Muscle of back (tissue), 11 donors: ENCODE data around the gene PDK1. TPM values are rescaled to one million over a fixed set of nuclear protein-coding genes. Genes with fewer than 3 reads are reported as not detected.
"Not testable (repeated sequence)": the region's sequence is repeated elsewhere in the genome, so short reads cannot be mapped to it uniquely, and the experiment has no call there.

Experiments
- DNase-seq, 3 donors: peaks; one replicate each; pipeline versions ENCODE4 v3.0.0 to v3.0.0-alpha.2; 2013
- polyA plus RNA-seq, 10 donors: library from polyadenylated mRNA; unstranded; fragments of 120-200 nt; gene quantifications; one replicate each; pipeline ENCODE4 v1.2.1, GENCODE V29; 2013; ENCODE audit not compliant: insufficient read length in 10 of 10

The PDK1 gene
- polyA plus RNA-seq, 10 donors = 10.2 to 42.3 (median 23.3) TPM

DNA sequence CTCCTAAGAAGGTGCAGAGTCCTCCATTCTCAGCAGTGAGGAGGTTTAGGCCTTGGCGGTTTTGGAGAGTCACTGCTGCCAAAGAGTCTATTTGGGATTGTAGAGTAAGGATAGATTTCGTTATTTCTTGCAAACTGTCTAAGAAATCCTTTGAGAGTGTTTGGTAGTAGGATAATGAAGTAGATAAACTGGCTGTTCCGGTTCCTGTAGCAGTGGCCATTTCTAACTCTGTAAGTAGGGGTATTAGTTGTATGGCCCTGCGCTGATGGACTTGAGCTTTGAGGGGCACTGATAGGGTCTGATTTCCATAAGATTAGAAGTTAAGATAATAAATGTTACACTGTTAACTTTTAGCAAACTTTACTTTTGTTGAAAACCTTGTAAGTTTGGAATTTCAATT lies 35.5 kb downstream of the PDK1 start:
- not testable (repeated sequence) for DNase-seq

DNA sequence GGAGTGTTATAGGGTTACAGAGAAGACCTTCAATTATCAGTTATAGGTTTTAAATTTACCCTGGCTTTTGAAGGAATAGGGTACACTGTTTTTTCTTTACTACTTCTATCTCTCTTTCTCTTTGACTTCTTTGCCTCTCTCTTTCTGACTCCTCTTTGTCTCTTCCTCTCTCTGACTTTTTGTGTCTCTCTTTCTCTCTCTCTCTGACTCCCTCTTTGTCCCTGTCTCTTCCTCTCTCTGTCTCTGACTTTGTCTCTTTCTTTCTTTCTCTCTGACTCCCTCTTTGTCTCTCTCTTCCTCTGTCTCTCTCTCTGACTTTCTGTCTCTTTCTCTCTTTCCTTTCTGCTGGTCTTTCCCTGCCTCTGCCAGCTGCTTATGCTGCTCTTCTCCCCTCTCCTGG lies 36.3 kb downstream of the PDK1 start:
- DNase-seq = not testable (repeated sequence)

DNA sequence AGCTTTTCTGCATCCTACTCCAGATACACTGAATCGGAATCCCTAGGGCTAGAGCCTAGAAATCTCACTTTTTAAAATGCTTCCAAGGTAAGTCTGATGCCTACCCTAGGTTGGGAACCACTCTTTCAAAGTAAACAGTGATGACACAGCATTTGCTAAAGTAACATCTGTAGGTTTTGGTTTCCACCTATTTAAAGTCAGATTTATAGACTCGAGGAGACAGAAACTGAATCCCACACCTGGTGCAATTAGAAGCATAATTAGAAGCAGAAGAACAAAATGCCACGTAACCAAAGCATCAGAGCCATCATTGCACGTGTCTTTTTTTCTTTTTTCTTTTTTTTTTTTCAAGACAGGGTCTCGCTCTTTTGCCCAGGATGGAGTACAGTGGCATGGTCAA lies 40.9 kb downstream of the PDK1 start:
- DNase-seq = no peak

DNA sequence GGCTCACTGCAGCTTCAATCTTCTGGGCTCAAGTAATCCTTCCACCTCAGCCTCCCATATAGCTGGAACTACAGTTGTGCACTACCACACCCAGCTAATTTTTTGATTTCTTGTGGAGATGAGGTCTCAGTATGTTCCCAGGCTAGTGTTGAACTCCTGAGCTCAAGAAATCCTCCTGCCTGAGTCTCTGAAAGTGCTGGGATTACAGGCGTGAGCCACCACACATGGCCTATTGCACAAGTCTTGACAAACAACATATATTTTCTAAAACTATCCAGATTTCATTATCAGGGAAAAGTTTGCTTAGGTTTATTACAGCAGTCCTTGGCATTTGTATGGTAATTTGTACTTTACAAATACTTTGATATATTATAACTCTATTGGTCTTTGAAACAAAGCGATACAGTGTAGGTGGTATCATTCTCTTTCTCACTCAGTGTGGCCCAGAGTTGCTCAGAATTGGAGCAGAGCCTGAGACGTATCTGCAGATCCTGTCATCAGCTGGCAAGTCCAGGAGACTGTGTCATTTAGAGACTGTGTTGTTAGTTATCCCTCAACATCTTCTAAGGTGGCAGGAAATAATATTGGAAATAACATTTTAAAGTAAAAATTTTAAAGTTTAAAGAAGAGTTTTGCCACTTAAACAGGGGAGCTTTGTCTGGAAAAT lies 41.4 kb downstream of the PDK1 start:
- DNase-seq = no peak

DNA sequence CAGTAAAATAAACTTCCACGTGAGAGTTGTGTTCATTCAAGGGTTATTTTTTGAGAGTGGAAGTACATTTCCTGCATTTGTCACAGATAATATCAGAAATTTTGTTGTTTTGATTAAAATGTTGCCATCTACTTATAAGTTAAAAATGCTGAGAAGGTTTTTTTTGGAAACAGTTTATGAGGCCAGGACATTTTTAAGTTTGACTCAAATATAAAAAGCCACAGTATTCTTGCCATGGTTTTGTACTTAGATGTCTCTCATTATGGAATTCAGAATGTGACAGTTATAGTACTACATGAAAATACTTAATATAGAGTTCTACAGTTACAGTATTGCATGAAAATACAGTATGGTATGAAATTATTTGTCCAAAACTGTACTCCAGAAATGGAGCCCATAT lies 44.1 kb downstream of the PDK1 start:
- DNase-seq = no peak

DNA sequence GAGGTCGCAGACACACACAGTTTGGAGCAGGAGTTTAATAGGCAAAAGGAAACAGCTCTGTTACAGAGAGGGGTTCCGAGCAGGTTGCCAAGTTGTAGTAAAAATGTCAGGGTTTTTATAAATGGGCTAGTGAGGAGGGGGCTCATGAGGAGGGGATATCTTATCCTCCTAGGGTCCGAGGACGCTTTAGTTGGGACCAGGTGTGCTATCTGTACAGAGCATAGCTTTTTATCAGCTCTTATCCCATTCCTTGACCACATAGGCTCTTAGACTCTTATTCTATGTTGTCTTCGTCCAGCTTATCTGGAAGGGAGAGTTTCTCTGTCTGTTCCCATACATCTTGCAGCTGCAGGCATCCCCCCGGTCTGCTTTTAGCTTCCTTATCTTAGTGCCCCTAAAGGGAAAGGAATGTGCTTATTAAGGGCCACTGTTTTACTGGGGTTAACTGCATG lies 44.7 kb downstream of the PDK1 start:
- no peak for DNase-seq

DNA sequence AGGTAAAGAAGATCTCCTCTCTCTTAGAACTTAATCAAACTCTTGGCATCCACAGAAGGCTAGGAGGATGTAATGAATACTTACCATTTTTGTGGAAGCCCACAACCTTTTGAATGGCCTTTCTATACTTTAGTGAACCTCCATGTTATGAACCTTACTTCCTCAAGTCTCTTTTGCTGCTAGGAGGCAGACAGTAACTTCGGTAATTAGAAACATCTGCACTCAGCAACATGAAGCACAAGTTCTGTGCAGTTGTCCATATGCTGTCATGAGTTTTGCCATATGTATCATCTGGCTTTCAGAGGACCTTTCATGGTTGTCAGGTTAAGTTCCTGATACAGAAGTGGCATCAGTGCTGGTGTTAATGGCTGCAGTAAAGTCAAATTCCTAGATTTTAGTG lies 50.4 kb downstream of the PDK1 start:
- DNase-seq = peak in 2 of 3 donors; percentile 8 to 30

DNA sequence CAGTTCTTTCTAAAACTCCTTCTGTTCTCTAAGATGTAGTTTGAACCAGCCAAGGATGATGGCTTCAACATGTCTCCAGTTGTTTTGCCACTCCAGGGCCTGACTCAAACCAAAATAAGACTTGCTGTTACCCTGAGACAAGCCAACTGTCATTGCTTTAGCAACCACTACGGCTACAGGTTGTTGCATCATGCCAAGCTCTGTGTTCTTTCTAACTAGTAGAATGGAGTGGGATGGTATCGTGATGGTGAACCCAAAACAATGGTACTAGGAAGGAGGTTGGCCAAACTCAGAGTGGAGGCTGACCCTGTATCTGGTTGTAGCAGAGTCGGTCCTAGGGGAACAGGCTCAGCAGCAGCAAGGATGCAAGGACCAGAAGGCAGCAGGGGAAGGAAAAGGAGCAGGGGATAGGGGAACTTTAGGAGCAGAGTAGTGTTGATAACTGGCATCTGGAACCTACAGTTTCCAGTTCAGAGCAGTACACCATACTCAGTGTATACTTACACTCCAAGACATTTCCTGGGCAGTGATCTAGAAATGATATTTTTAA lies 51.6 kb downstream of the PDK1 start:
- no peak for DNase-seq

DNA sequence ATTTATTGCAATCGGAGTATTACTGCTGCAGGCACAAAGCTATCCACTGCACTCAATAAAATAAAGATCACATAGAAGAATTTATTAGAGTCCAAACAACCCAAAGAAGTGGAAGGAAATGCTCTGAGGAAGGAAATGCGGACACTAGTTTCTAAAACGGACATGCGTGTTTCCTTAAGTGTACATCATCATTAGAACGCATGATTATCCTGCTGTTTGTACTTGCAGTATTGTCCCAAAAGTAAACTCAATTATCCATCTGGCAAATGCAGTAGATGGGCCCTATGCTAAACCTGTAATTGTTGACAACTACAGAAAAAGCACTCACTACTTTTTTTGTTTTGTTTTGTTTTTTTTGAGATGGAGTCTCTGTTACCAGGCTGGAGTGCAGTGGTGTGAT lies 53.6 kb downstream of the PDK1 start:
- DNase-seq = no peak

DNA sequence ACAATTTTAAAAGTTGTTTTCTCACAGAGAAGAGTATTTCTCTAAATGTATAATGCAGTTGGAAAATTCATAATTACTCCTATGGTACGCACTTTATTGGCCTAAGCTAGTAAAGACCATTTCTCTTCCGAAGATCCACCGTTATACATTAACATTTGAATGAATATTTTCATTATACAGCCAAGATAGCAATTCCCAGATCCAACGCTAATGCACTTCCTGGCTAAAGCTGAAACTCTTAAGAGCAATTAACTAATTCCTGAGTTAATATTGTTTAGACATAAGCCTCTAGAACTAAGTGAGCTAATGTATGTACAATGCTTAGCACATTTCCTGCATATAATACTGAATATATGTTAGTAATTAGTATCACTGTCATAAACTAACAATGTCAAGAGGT lies 56.2 kb downstream of the PDK1 start:
- no peak for DNase-seq

DNA sequence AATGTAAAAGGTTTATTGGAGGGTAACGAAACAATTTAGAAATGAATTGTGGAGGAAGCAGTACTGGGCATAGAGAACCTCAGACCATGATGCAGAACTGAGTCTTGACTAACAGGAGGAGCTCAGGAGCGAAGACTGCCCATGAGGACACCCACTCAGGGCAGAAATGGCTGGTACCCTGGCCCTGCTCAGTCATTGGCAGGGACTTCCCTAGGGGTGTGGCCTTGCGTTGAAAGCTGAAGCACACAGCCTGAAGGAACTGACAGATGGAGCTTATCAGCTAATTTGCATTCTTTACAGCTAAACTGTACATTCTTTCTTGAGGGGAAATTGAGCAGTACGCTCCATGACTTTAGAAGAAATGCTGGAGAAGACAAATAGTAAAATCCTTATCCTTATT lies 57.1 kb downstream of the PDK1 start:
- peak in 2 of 3 donors; percentile 12 to 15 for DNase-seq

DNA sequence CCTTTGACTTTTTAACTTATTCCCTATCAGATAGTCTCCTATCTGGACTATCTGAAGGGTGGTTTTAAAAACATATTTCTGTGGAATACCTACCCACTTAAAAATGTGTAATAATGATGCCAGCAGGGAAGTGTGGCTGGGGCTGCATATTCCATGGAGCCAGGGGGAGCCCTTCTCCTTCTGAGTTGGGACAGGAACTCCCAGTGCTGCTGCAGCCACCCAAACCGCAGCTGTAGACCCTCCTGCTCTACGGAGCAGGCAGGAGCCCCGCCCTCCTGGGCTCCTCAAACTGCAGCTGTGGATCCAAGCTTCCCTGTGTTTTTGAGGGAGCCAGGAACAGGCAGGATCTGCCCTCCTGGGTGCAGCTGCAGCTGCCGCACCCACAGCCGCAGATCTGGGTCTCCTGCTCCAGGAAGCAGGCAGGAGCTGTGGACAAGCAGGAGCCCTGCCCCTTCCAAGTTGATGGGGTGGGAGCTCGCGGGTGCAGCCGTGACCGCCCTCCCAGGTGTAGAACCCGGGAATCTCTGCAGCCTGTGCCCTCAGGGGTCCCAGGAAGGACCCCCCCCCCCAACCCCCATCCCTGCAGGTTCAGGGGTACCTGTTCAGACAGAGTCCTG lies 57.8 kb downstream of the PDK1 start:
- DNase-seq = peak in 1 of 3 donors; percentile 14

DNA sequence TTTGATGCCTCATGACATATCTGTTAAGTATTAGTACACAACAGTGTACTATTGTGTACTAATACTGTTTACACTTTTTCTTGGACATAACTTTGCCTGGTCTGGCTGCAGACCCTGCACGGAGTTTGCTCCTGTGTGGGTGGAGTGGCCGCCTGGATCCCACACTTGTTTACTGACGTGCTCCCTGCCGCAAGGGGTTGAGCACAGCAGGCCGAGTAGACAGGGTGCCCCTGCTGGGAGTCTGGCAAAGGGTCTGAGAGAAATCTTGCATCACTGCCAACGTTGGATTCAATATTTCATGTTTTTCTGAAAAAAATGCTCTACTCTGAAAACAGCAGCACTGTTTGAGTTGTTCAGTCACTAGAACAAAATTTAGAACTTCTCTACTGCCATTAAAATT lies 59.0 kb downstream of the PDK1 start:
- peak in 2 of 3 donors; percentile 15 to 27 for DNase-seq

DNA sequence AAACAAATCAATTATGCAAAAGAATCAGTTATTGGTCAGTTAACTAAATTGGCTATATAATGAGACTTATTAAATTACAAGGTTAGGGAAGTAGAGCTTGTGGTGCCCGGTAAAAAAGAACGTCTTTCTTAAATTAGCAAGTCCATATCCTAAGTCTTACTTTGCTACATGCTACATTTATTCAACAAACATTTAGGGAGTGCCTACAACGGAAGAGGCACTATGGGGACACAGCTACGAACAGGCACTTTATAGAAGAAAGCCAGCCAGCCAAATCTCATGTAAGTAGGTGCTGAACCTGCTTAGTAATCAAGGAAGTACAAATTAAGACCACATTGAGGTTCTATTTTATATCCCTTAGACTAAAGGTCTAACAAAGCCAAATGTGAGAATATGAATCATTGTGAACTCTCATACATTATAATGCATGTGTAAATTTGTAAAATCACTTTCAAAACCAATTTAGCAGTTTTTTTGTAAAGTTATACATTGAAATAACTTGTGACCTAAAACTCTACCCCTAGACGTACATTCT lies 59.9 kb downstream of the PDK1 start:
- no peak for DNase-seq

DNA sequence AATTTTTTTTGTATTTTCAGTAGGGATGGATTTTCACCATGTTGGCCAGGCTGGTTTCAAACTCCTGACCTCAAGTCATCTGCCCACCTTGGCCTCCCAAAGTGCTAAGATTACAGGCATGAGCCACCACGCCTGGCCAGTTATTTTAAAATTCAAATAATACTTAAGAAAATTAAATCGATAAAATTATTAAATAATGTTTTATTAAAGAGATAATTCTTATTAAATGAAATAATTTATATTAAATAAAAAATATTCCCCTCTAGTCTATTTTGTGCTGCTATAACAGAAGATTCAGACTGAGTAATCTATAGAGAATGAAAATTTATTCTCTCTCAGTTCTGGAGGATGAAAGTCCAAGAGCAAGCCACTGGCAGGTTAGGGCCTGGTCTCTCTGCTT lies 61.2 kb downstream of the PDK1 start:
- no peak for DNase-seq

DNA sequence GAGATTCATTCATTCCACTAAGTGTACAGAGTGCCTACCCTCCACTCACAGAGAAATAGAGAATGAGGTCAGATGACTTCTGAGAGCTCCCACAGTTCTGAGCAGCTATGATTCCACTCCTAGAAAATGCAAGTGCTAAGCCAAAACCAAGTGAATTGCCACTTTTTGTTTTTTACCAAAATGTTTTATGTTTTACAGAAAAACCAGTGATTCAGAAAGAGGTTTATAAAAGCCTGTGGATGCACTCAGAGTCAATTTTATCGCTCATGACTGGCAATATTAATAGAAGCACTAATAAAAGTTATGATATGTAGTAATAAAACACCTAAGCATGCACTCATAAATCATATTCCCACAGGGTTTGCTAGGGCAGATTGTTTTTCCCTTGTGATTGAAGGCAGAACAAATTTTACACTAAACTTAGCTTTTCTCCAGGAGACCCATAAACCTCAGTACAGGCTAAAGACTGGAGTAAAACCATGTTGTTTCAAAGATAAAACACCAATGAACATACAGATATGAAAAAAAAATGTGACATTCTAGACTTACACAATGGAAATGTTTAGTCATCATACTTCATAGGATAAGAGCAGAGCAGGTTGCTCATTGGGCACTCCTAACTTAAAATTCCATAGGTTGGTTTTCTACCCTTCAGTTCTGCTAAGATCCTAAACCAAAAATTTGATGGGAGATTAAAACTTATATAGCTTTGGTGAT lies 67.5 kb downstream of the PDK1 start:
- DNase-seq = peak in 2 of 3 donors; percentile 16 to 20

DNA sequence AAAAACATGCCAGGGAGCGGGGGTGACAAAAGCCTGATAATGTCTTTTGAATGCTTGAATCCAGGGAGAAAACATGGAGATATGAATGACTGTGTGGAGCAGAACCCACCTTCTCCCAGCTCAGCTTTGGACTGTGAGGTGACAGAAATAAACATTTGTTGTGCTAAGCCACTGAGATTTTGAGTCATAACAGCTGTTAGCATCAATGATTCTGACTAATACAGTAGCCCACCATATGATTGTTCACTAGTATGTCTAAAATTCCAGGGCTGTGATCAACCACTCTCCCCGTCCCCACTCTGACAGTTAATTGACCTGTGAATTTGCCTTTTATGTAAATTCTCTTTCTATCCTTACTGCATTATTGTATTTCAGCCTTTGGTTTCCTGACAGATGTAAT lies 69.1 kb downstream of the PDK1 start:
- DNase-seq = no peak

DNA sequence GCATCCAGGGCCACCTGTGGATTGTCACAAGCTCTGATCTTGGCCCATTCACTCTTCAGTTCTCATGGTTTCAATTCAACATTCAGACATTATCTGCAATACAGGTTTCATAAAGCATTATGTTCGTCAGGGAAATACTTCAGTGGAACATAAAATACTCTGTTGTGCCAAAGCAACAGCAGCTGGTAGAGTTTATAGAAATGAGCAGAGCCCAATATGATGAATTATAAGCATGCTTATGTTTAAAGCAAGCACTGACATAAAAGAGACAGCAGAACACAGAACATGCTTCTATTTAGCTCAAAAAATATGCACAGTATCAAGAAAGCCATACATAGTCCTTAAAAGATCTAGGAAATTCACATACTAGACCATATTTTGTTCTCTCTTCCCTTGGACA lies 71.3 kb downstream of the PDK1 start:
- no peak for DNase-seq

DNA sequence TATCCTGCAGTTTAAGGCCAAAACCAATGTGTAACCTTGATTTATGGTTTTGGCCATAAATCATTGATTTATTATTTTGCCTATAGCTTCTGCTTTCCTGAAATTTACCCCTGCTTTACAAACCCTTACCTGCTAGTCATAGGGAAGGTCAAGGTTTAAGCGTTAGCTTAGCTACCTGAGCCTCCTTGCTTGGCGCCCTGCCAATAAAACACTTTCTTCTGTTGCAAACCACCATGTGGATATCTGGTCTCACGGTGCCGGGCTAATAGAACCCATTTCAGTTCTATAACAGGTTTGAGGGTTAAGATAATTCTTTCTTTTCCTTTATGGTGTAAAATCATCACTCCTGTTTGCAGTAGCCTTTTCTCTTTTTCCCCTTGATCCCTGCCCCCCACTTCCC lies 72.2 kb downstream of the PDK1 start:
- DNase-seq = no peak

DNA sequence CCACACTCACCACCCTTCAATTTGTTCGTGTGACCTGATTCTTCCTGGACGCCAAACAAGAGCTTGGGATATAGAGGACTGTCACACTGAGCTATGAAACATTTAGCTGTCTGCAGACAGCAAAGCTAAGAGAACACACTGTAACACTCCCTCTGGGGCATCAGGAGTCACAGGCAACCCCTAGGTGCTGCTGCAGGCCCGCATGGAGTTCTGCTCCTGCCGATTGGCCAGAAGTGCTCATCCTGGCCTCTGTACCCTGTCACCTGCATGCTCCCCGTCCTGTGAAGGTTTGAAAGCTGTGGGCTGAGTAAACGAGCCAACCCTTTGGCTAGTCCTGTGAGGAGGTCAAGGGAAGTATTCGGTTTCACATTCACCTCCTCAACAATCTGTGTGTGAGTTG lies 73.7 kb downstream of the PDK1 start:
- DNase-seq = no peak

DNA sequence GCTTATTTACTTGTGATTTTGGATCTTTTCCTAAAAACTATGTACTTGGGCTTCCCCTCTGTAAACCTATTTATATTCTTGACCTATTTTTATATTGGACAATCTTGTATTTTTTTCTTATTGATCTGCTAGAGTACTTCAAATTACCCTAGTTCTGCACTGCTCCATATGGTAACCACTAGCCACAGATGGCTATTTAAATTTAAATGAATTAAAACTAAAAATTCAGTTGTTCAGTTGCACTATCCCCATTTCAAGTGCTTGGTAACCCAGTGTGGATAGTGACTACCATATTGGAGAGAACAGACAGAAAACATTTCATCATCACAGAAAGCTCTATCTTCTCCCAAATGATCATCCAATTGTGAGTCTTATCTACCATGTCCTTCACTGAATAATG lies 74.3 kb downstream of the PDK1 start:
- no peak for DNase-seq

DNA sequence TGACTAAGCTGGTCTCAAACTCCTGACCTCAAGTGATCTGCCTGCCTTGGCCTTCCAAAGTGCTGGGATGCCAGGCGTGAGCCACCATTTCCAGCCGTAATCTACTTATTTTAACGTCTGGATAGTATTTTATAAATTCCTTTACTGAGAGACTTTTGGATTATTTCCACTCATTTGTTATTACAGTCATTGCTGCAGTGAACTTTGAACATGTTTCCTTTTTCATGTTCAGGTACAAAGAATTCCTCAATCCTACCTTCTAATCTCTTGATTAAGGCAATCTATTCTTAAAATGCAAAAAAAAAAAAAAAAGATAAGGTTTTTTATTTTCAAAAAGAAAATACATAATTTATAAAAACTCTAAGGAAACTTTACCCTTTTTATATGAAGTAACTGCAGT lies 78.6 kb downstream of the PDK1 start:
- no peak for DNase-seq

DNA sequence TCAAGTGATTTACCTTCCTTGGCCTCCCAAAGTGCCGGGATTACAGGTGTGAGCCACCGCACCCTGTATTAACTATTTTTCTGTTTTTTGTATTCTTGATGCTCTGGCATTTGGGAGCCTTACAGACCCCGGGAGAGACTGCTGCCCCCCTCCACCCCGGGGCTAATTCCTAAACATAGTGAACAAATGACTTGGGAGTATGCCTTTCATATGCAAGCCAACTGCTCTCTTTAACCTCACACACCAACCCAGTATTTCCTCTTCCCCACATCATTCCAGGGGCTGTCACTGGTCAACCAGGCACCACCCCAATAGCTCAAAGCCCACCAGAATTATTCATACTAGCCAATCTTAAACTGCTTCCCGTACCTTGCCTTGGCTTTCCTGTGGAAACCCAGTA lies 79.7 kb downstream of the PDK1 start:
- no peak for DNase-seq
